Lung (tissue), 12 donors: ENCODE results near the gene MARK3. TPM values are rescaled to one million over a fixed set of nuclear protein-coding genes. Genes with fewer than 3 reads are reported as not detected.

Experiments
- ATAC-seq: fragments of 200-7000 bp; cut with Tn5 transposase; one replicate; pipeline ENCODE4 v1.9.1; 2020; ENCODE audit warnings: moderate number of reproducible peaks; ENCODE audit not compliant: insufficient read depth, low FRiP score
- DNase-seq, 3 donors: peaks; one replicate each; pipeline ENCODE4 v3.0.0-alpha.2; 2013 to 2017
- H3K27ac ChIP-seq, 2 donors: one replicate each; pipeline ENCODE4 v1.5.1; 2013; ENCODE audit warnings: mild to moderate bottlenecking in 2 of 2, moderate library complexity in 2 of 2, control low read depth in 1 of 2, inconsistent platforms in 1 of 2, low read depth in 1 of 2, low read length in 1 of 2
- H3K27me3 ChIP-seq, 3 donors: one replicate each; pipeline ENCODE4 v1.5.1; 2013; ENCODE audit warnings: low read length in 2 of 3; ENCODE audit not compliant: control insufficient read depth in 3 of 3, insufficient read depth in 3 of 3
- H3K36me3 ChIP-seq, 4 donors: one replicate each; pipeline ENCODE4 v1.5.1; 2013; ENCODE audit warnings: low read length in 4 of 4, mild to moderate bottlenecking in 1 of 4, moderate library complexity in 1 of 4; ENCODE audit not compliant: control insufficient read depth in 4 of 4, insufficient read depth in 4 of 4
- H3K4me1 ChIP-seq, 5 donors: one replicate each; pipeline ENCODE4 v1.5.1; 2013; ENCODE audit warnings: low read length in 5 of 5, mild to moderate bottlenecking in 2 of 5, moderate library complexity in 1 of 5; ENCODE audit not compliant: control insufficient read depth in 5 of 5, insufficient read depth in 5 of 5
- H3K4me3 ChIP-seq: one replicate; pipeline ENCODE4 v1.5.1; 2013; ENCODE audit warnings: mild to moderate bottlenecking, control low read depth, moderate library complexity
- H3K9ac ChIP-seq, 2 donors: one replicate each; pipeline ENCODE4 v1.5.1; 2013; ENCODE audit warnings: low read length in 2 of 2, control low read depth in 1 of 2; ENCODE audit not compliant: insufficient read depth in 1 of 2
- H3K9me3 ChIP-seq, 4 donors: one replicate each; pipeline ENCODE4 v1.5.1; 2013; ENCODE audit warnings: low read length in 3 of 4, mild to moderate bottlenecking in 1 of 4, moderate library complexity in 1 of 4; ENCODE audit not compliant: control insufficient read depth in 4 of 4, insufficient read depth in 3 of 4
- CTCF ChIP-seq: IDR thresholded peaks from 2 replicates; pipeline ENCODE4 v1.5.1; 2012; ENCODE audit warnings: mild to moderate bottlenecking; ENCODE audit errors: control extremely low read depth, extremely low read depth
- WGBS, 2 donors: extraction: QIAGEN DNeasy Blood & Tissue Kit; methylation state at CpG; one replicate each; pipeline ENCODE4 v1.1.7; 2013; 5-methylcytosine and 5-hydroxymethylcytosine counted together
- polyA plus RNA-seq, 2 donors: library from polyadenylated mRNA; stranded (reverse); fragments of 200-250 nt; gene quantifications; one replicate each; pipeline ENCODE4 v1.2.1, GENCODE V29; 2013
- total RNA-seq, 2 donors: library from RNA; depleted of rRNA in 1 of 2; stranded (reverse); fragments of >200 nt in 1 of 2; gene quantifications; one replicate each; pipeline ENCODE4 v1.2.1, GENCODE V29; 2014 to 2021
- donor health status: control.
- donor health status: control.
- donor health status: Bipolar disorder and iron deficiency.
- donor health status: healthy.
- donor health status: DM: yes; HTN: yes; CAD: no.

MARK3 gene
- total and polyA plus RNA-seq, 4 donors, result 56.2 to 177 (median 101) TPM

- peak overlapping the region in 1 of 2 donors; percentile 90 for H3K27ac ChIP-seq
- no peak overlapping the region for H3K4me3 ChIP-seq
- DNase-seq (peak; percentile 62 to 73 (median 71)), ATAC-seq (no peak)
- no peaks in the 10 kb centered on the region for H3K9me3 ChIP-seq
- peaks cover 4 to 50% (median 38%) of the 10 kb centered on the region in 5 donors for H3K4me1 ChIP-seq
- no peaks in the 10 kb centered on the region for H3K27me3 ChIP-seq
- WGBS, 2 donors, result 31 to 44% methylated on average over 15 to 18 of the region's 18 CpGs
- H3K9ac ChIP-seq, result no peak overlapping the region
- no peak for TF ChIP-seq CTCF
- H3K36me3 ChIP-seq, result no peaks in the 10 kb centered on the region
Measured at GRCh38 chr14:103542605-103543088, 157.4 kb downstream of the MARK3 start.

- DNase-seq (no peak), ATAC-seq (no peak)
- H3K9me3 ChIP-seq, result no peaks in the 10 kb centered on the region
- no peaks in the 10 kb centered on the region for H3K36me3 ChIP-seq
- H3K9ac ChIP-seq, result no peak overlapping the region
- H3K4me3 ChIP-seq, result no peak overlapping the region
- H3K27ac ChIP-seq, result peak overlapping the region in 1 of 2 donors; percentile 5
- no peak for TF ChIP-seq CTCF
- 81 to 88% methylated on average over 10 of the region's 10 CpGs for WGBS, 2 donors
- no peaks in the 10 kb centered on the region for H3K27me3 ChIP-seq
- H3K4me1 ChIP-seq, result peaks cover 4 to 50% (median 38%) of the 10 kb centered on the region in 5 donors
Measured at GRCh38 chr14:103543140-103543539, 157.9 kb downstream of the MARK3 start.

GRCh38 chr14:103543721-103544387, 158.6 kb downstream of the MARK3 start:
- peak in 1 of 3 donors; percentile 15 for DNase-seq
- Histone ChIP-seq H3K9ac (peak overlapping the region in 1 of 2 donors; percentile 19), H3K36me3 (no peaks in the 10 kb centered on the region), H3K4me3 (no peak overlapping the region), H3K4me1 (peaks cover 4 to 50% (median 33%) of the 10 kb centered on the region in 5 donors), H3K27ac (no peak overlapping the region), H3K9me3 (no peaks in the 10 kb centered on the region), H3K27me3 (no peaks in the 10 kb centered on the region)
- 78 to 86% methylated on average over 19 of the region's 19 CpGs for WGBS, 2 donors
- no peak for ATAC-seq
- no peak for TF ChIP-seq CTCF
